Chondrocyte (in vitro differentiated cells): ENCODE measurements around the gene CSAG3. TPM values are rescaled to one million over a fixed set of nuclear protein-coding genes. Genes with fewer than 3 reads are reported as not detected.
"Not testable (repeated sequence)": the region's sequence is repeated elsewhere in the genome, so short reads cannot be mapped to it uniquely, and the experiment has no call there.

Experiments
- DNase-seq: peaks from one replicate; pipeline ENCODE4 v3.0.0; 2021; ENCODE audit warnings: mixed read lengths, low spot score
- H3K27ac Mint-ChIP-seq: one replicate; pipeline ENCODE4 v1.8.0; 2021; ENCODE audit warnings: mild to moderate bottlenecking, moderate library complexity, mixed read lengths; ENCODE audit not compliant: unreplicated experiment
- H3K27me3 Mint-ChIP-seq: 2 replicates; pipeline ENCODE4 v1.8.0; 2021; ENCODE audit warnings: low read depth, mixed read lengths
- H3K36me3 Mint-ChIP-seq: 2 replicates; pipeline ENCODE4 v1.8.0; 2021; ENCODE audit warnings: low read depth, mixed read lengths
- H3K4me1 Mint-ChIP-seq: 2 replicates; pipeline ENCODE4 v1.8.0; 2021; ENCODE audit warnings: low read depth, mild to moderate bottlenecking, mixed read lengths
- H3K4me3 Mint-ChIP-seq: one replicate; pipeline ENCODE4 v1.8.0; 2021; ENCODE audit warnings: mild to moderate bottlenecking, moderate library complexity, mixed read lengths; ENCODE audit not compliant: unreplicated experiment
- H3K9me3 Mint-ChIP-seq: 2 replicates; pipeline ENCODE4 v1.8.0; 2021; ENCODE audit warnings: low read depth, mixed read lengths
- CTCF ChIP-seq: fragments of 200-600 bp; sonication (generic); IDR thresholded peaks from 2 replicates; pipeline ENCODE4 v1.5.0; 2021; ENCODE audit warnings: antibody characterized with exemption, mild to moderate bottlenecking, moderate library complexity
- total RNA-seq: library from RNA; stranded (reverse); gene quantifications from 3 replicates; pipeline ENCODE4 v1.2.1, GENCODE V29; 2021

The CSAG3 gene
- total RNA-seq, 1 donor from 2014 or later: not detected

GRCh38 chrX:152769549-152770289 lies 10.7 kb downstream of the CSAG3 start, which contains the start of gene MAGEA6:
TSS of gene MAGEA6 (minus strand) at chrX:152769689. CDS start at chrX:152767650, 2,039 bp downstream.
- not testable (repeated sequence) for H3K4me3 Mint-ChIP-seq, H3K27ac Mint-ChIP-seq, DNase-seq, H3K9me3 Mint-ChIP-seq, H3K27me3 Mint-ChIP-seq, H3K4me1 Mint-ChIP-seq, H3K36me3 Mint-ChIP-seq

- not testable (repeated sequence) for H3K27me3 Mint-ChIP-seq, H3K36me3 Mint-ChIP-seq, H3K9me3 Mint-ChIP-seq, DNase-seq, H3K27ac Mint-ChIP-seq, H3K4me1 Mint-ChIP-seq, H3K4me3 Mint-ChIP-seq
Measured at GRCh38 chrX:152787062-152787461, 28.0 kb downstream of the CSAG3 start.

GRCh38 chrX:152798945-152799344 lies 39.9 kb downstream of the CSAG3 start:
- peaks cover 10% of the 10 kb centered on the region for H3K9me3 Mint-ChIP-seq
- no peaks in the 10 kb centered on the region for H3K4me1 Mint-ChIP-seq
- peaks cover 8% of the 10 kb centered on the region for H3K27me3 Mint-ChIP-seq
- no peak for DNase-seq
- no peak overlapping the region for H3K4me3 Mint-ChIP-seq
- no peak for TF ChIP-seq CTCF
- H3K27ac Mint-ChIP-seq: no peak overlapping the region
- H3K36me3 Mint-ChIP-seq: no peaks in the 10 kb centered on the region

GRCh38 chrX:152806035-152806434 lies 47.0 kb downstream of the CSAG3 start:
- Mint-ChIP-seq H3K4me3 (no peak overlapping the region), H3K9me3 (peaks cover 22% of the 10 kb centered on the region), H3K27ac (no peak overlapping the region), H3K4me1 (no peaks in the 10 kb centered on the region), H3K27me3 (peaks cover 3% of the 10 kb centered on the region), H3K36me3 (no peaks in the 10 kb centered on the region)
- TF ChIP-seq CTCF: no peak
- DNase-seq: no peak

Other genes with a start within 250 kb of the CSAG3 start
- not detected in 3 replicates for gene GABRQ, start 121.3 kb upstream of the CSAG3 start, total RNA-seq
- not detected in 3 replicates for gene MAGEA3, start 60.4 kb upstream of the CSAG3 start, total RNA-seq
- not detected in 3 replicates for gene CSAG2, start 49.9 kb upstream of the CSAG3 start, total RNA-seq
- gene MAGEA2B, start 44.6 kb upstream of the CSAG3 start, total RNA-seq: not detected in 3 replicates
- gene CSAG1, start 25.5 kb upstream of the CSAG3 start, total RNA-seq: not detected in 3 replicates
- not detected in 3 replicates for gene MAGEA12, start 25.5 kb upstream of the CSAG3 start, total RNA-seq
- not detected in 3 replicates for gene MAGEA2, start 5.4 kb upstream of the CSAG3 start, total RNA-seq
- not detected in 3 replicates for gene MAGEA6, start 10.5 kb downstream of the CSAG3 start, total RNA-seq
- gene CETN2, start 71.5 kb downstream of the CSAG3 start, total RNA-seq: 27.0 to 42.3 TPM (median 30.0 TPM) in 3 replicates
- 18.1 to 20.3 TPM (median 18.7 TPM) in 3 replicates for gene NSDHL, start 71.8 kb downstream of the CSAG3 start, total RNA-seq
- 6.0 to 14.0 TPM (median 13.7 TPM) in 3 replicates for gene ZNF185, start 138.8 kb downstream of the CSAG3 start, total RNA-seq
- not detected in 3 replicates for gene PNMA5, start 234.9 kb downstream of the CSAG3 start, total RNA-seq